ENCODE results near the gene ADAMTS10.
"Not testable (repeated sequence)": the region's sequence is repeated elsewhere in the genome, so short reads cannot be mapped to it uniquely, and the experiment has no call there.

The ADAMTS10 gene

GRCh38 chr19:8639821-8640401 lies 29.4 kb upstream of the ADAMTS10 start:
- Histone ChIP-seq H3K9me3 (ENCODE audit: control insufficient read depth, low read length) (no peaks in the 10 kb centered on the region), H3K9ac (ENCODE audit: low read length) (no peak overlapping the region), H3K4me3 (ENCODE audit: low read length) (no peak overlapping the region), H3K4me1 (ENCODE audit: control insufficient read depth, insufficient read depth, low read length) (no peaks in the 10 kb centered on the region), H3K27me3 (ENCODE audit: control insufficient read depth, insufficient read depth, low read length) (no peaks in the 10 kb centered on the region), H3K36me3 (ENCODE audit: control insufficient read depth, insufficient read depth, low read length) (no peaks in the 10 kb centered on the region)

- Histone ChIP-seq H3K36me3 (ENCODE audit: control insufficient read depth, insufficient read depth, low read length) (no peaks in the 10 kb centered on the region), H3K4me3 (ENCODE audit: low read length) (no peak overlapping the region), H3K27me3 (ENCODE audit: control insufficient read depth, insufficient read depth, low read length) (no peaks in the 10 kb centered on the region)
Observed at GRCh38 chr19:8638078-8638619, 27.6 kb upstream of the ADAMTS10 start.

GRCh38 chr19:8637070-8637469 lies 26.6 kb upstream of the ADAMTS10 start:
- not testable (repeated sequence) for H3K4me1 ChIP-seq (ENCODE audit: control insufficient read depth, insufficient read depth, low read length); H3K27me3 ChIP-seq (ENCODE audit: control insufficient read depth, insufficient read depth, low read length); H3K4me3 ChIP-seq (ENCODE audit: low read length); H3K9ac ChIP-seq (ENCODE audit: low read length); H3K36me3 ChIP-seq (ENCODE audit: control insufficient read depth, insufficient read depth, low read length); H3K9me3 ChIP-seq (ENCODE audit: control insufficient read depth, low read length)

More at GRCh38 chr19:8638078-8638619, 27.6 kb upstream of the ADAMTS10 start:
- Histone ChIP-seq H3K9me3 (ENCODE audit: control insufficient read depth, low read length) (no peaks in the 10 kb centered on the region), H3K9ac (ENCODE audit: low read length) (no peak overlapping the region), H3K4me1 (ENCODE audit: control insufficient read depth, insufficient read depth, low read length) (no peaks in the 10 kb centered on the region)

GRCh38 chr19:8635422-8635821 lies 24.9 kb upstream of the ADAMTS10 start:
- H3K4me1 ChIP-seq (ENCODE audit: control insufficient read depth, insufficient read depth, low read length): no peaks in the 10 kb centered on the region
- H3K36me3 ChIP-seq (ENCODE audit: control insufficient read depth, insufficient read depth, low read length): no peaks in the 10 kb centered on the region
- no peak overlapping the region for H3K4me3 ChIP-seq (ENCODE audit: low read length)
- H3K9ac ChIP-seq (ENCODE audit: low read length): no peak overlapping the region
- H3K9me3 ChIP-seq (ENCODE audit: control insufficient read depth, low read length): no peaks in the 10 kb centered on the region
- no peaks in the 10 kb centered on the region for H3K27me3 ChIP-seq (ENCODE audit: control insufficient read depth, insufficient read depth, low read length)

GRCh38 chr19:8631425-8631819 lies 20.9 kb upstream of the ADAMTS10 start:
- H3K36me3 ChIP-seq (ENCODE audit: control insufficient read depth, insufficient read depth, low read length): no peaks in the 10 kb centered on the region
- no peak overlapping the region for H3K9ac ChIP-seq (ENCODE audit: low read length)
- H3K27me3 ChIP-seq (ENCODE audit: control insufficient read depth, insufficient read depth, low read length): no peaks in the 10 kb centered on the region
- H3K9me3 ChIP-seq (ENCODE audit: control insufficient read depth, low read length): no peaks in the 10 kb centered on the region
- no peak overlapping the region for H3K4me3 ChIP-seq (ENCODE audit: low read length)
- H3K4me1 ChIP-seq (ENCODE audit: control insufficient read depth, insufficient read depth, low read length): no peaks in the 10 kb centered on the region

GRCh38 chr19:8630796-8631424 lies 20.4 kb upstream of the ADAMTS10 start:
- H3K36me3 ChIP-seq (ENCODE audit: control insufficient read depth, insufficient read depth, low read length): no peaks in the 10 kb centered on the region
- no peaks in the 10 kb centered on the region for H3K9me3 ChIP-seq (ENCODE audit: control insufficient read depth, low read length)
- no peak overlapping the region for H3K4me3 ChIP-seq (ENCODE audit: low read length)
- H3K4me1 ChIP-seq (ENCODE audit: control insufficient read depth, insufficient read depth, low read length): no peaks in the 10 kb centered on the region
- no peak overlapping the region for H3K9ac ChIP-seq (ENCODE audit: low read length)
- H3K27me3 ChIP-seq (ENCODE audit: control insufficient read depth, insufficient read depth, low read length): no peaks in the 10 kb centered on the region

DNA sequence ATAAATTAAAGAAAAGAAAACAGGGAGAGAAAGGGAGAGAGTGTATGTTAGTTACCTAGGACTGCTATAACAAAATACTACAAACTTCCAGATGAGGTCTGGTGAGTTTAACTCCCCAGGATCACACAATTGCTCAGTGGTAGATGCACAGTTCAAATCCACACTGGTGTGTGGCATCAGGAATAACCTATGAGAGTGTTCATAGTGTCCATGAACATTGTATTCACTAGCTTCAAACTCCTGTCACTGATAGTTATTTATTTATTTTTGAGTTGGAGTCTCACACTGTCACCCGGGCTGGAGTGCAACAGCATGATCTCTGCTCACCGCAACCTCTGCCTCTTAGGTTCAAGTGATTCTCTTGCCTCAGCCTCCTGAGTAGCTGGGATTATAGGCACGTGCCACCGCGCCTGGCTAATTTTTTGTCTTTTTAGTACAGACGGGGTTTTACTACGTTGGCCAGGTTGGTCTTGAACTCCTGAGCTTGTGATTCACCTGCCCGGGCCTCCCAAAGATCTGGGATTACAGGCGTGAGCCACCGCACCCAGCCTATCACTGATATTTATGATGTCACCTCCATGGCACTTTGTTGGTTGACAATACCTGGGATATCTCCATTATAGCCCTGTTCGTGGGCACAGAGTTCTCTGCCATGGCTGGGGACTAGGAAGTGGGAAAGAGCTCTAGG lies 19.6 kb upstream of the ADAMTS10 start, which contains the start of gene NFILZ:
TSS of gene NFILZ (plus strand) at position 638 of the 688 bp plus-strand sequence. CDS start 46,133 bp downstream, outside the sequence.
- no peaks in the 10 kb centered on the region for H3K4me1 ChIP-seq (ENCODE audit: control insufficient read depth, insufficient read depth, low read length)
- no peaks in the 10 kb centered on the region for H3K27me3 ChIP-seq (ENCODE audit: control insufficient read depth, insufficient read depth, low read length)
- H3K9ac ChIP-seq (ENCODE audit: low read length): no peak within 1 kb of the TSS
- H3K4me3 ChIP-seq (ENCODE audit: low read length): no peak within 1 kb of the TSS
- no peaks in the 10 kb centered on the region for H3K9me3 ChIP-seq (ENCODE audit: control insufficient read depth, low read length)
- H3K36me3 ChIP-seq (ENCODE audit: control insufficient read depth, insufficient read depth, low read length): no peaks in the 10 kb centered on the region

DNA sequence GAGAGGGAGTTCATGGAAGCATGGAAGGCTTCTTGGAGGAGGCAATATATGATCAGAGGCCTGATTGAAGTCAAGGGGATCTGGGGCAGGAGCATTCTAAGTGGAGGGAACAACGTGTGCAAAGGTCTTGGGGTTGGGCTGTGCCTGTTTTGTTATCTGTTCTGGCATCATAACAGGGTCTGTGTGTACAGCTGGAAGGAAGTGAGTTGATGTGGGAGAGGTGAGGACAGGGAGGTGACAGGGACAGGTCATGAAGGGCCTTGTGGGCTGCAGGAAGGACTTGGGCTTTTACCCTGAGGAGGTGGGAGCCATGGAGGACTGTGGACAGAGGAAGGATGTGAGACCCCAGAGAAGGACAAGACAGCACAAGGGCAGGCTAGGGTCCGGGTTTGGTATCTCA lies 18.7 kb upstream of the ADAMTS10 start:
- Histone ChIP-seq H3K9ac (ENCODE audit: low read length) (no peak overlapping the region), H3K4me1 (ENCODE audit: control insufficient read depth, insufficient read depth, low read length) (no peaks in the 10 kb centered on the region), H3K4me3 (ENCODE audit: low read length) (no peak overlapping the region), H3K36me3 (ENCODE audit: control insufficient read depth, insufficient read depth, low read length) (no peaks in the 10 kb centered on the region), H3K9me3 (ENCODE audit: control insufficient read depth, low read length) (no peaks in the 10 kb centered on the region), H3K27me3 (ENCODE audit: control insufficient read depth, insufficient read depth, low read length) (no peaks in the 10 kb centered on the region)

DNA sequence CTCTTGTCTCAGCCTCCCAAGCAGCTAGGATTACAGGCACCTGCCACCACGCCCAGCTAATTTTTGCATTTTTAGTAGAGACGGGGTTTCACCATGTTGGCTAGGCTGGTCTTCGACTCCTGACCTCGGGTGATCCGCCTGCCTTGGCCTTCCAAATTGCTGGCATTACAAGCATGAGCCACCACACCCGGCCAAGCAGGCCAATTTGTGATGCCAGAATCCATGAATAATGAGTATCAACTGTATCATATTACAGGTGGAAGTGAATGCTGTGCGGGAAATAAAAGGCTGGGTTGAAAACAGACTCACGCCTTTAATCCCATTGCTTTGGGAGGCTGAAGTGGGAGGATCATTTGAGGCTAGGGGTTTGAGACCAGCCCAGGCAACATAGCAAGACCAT lies 16.3 kb upstream of the ADAMTS10 start:
- Histone ChIP-seq H3K9ac (ENCODE audit: low read length) (no peak overlapping the region), H3K4me1 (ENCODE audit: control insufficient read depth, insufficient read depth, low read length) (no peaks in the 10 kb centered on the region), H3K36me3 (ENCODE audit: control insufficient read depth, insufficient read depth, low read length) (no peaks in the 10 kb centered on the region), H3K27me3 (ENCODE audit: control insufficient read depth, insufficient read depth, low read length) (no peaks in the 10 kb centered on the region), H3K9me3 (ENCODE audit: control insufficient read depth, low read length) (no peaks in the 10 kb centered on the region), H3K4me3 (ENCODE audit: low read length) (no peak overlapping the region)

GRCh38 chr19:8622886-8623285 lies 12.4 kb upstream of the ADAMTS10 start:
- H3K36me3 ChIP-seq (ENCODE audit: control insufficient read depth, insufficient read depth, low read length); H3K27me3 ChIP-seq (ENCODE audit: control insufficient read depth, insufficient read depth, low read length); H3K9ac ChIP-seq (ENCODE audit: low read length); H3K4me3 ChIP-seq (ENCODE audit: low read length); H3K9me3 ChIP-seq (ENCODE audit: control insufficient read depth, low read length); H3K4me1 ChIP-seq (ENCODE audit: control insufficient read depth, insufficient read depth, low read length): not testable (repeated sequence)

GRCh38 chr19:8618751-8619150 lies 8.2 kb upstream of the ADAMTS10 start:
- H3K9ac ChIP-seq (ENCODE audit: low read length): no peak overlapping the region
- no peak overlapping the region for H3K4me3 ChIP-seq (ENCODE audit: low read length)
- H3K36me3 ChIP-seq (ENCODE audit: control insufficient read depth, insufficient read depth, low read length): no peaks in the 10 kb centered on the region
- no peaks in the 10 kb centered on the region for H3K4me1 ChIP-seq (ENCODE audit: control insufficient read depth, insufficient read depth, low read length)
- no peaks in the 10 kb centered on the region for H3K9me3 ChIP-seq (ENCODE audit: control insufficient read depth, low read length)
- H3K27me3 ChIP-seq (ENCODE audit: control insufficient read depth, insufficient read depth, low read length): no peaks in the 10 kb centered on the region

GRCh38 chr19:8617984-8618383 lies 7.5 kb upstream of the ADAMTS10 start:
- Histone ChIP-seq H3K9ac (ENCODE audit: low read length) (no peak overlapping the region), H3K4me3 (ENCODE audit: low read length) (no peak overlapping the region), H3K36me3 (ENCODE audit: control insufficient read depth, insufficient read depth, low read length) (no peaks in the 10 kb centered on the region), H3K4me1 (ENCODE audit: control insufficient read depth, insufficient read depth, low read length) (no peaks in the 10 kb centered on the region), H3K9me3 (ENCODE audit: control insufficient read depth, low read length) (no peaks in the 10 kb centered on the region), H3K27me3 (ENCODE audit: control insufficient read depth, insufficient read depth, low read length) (no peaks in the 10 kb centered on the region)

All from mucosa of stomach (tissue), 1 donor.